HG03025 (cell line): Measurements from ENCODE around the gene NUP35.

Experiments
- ATAC-seq: cut with Tn5 transposase; IDR thresholded peaks from one replicate; pipeline ENCODE4 v1.9.1; 2021; ENCODE audit warnings: mild to moderate bottlenecking, moderate library complexity; ENCODE audit not compliant: unreplicated experiment, low FRiP score

Gene NUP35, protein sequence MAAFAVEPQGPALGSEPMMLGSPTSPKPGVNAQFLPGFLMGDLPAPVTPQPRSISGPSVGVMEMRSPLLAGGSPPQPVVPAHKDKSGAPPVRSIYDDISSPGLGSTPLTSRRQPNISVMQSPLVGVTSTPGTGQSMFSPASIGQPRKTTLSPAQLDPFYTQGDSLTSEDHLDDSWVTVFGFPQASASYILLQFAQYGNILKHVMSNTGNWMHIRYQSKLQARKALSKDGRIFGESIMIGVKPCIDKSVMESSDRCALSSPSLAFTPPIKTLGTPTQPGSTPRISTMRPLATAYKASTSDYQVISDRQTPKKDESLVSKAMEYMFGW

GRCh38 chr2:183124222-183124956, at the start of gene NUP35:
TSS of gene NUP35 (plus strand) at chr2:183124443. CDS start at chr2:183124458, 15 bp downstream.
- ATAC-seq, result peak; percentile 86

- no peak for ATAC-seq
Observed at GRCh38 chr2:183078163-183078463, 46.1 kb upstream of the NUP35 start.

- peak; percentile 95 for ATAC-seq
Observed at GRCh38 chr2:183078464-183079138, 45.6 kb upstream of the NUP35 start, which contains the start of gene DUSP19. TSS of gene DUSP19 (plus strand) at chr2:183078747. CDS start at chr2:183078934, 187 bp downstream.

- ATAC-seq, result peak; percentile 9
Observed at GRCh38 chr2:183079139-183079775, 45.0 kb upstream of the NUP35 start.

GRCh38 chr2:183081911-183082310, 42.3 kb upstream of the NUP35 start:
- ATAC-seq, result no peak

DNA sequence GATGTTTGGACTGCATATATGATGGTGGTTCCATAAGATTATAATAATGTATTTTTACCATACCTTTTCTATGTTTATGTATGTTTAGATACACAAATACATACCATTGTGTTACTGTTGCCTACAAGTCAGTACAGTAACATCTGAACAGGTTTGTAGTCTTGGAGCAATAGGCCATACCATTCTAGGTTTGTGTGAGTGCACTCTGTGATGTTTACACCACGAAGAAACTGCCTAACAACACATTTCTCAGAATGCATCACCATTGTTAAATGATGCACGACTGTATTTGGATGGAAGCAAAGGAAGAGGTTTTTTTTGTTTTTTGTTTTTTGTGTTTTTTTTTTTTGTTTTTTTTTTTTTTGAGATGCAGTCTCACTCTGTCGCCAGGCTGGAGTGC, 36.2 kb upstream of the NUP35 start:
- no peak for ATAC-seq

DNA sequence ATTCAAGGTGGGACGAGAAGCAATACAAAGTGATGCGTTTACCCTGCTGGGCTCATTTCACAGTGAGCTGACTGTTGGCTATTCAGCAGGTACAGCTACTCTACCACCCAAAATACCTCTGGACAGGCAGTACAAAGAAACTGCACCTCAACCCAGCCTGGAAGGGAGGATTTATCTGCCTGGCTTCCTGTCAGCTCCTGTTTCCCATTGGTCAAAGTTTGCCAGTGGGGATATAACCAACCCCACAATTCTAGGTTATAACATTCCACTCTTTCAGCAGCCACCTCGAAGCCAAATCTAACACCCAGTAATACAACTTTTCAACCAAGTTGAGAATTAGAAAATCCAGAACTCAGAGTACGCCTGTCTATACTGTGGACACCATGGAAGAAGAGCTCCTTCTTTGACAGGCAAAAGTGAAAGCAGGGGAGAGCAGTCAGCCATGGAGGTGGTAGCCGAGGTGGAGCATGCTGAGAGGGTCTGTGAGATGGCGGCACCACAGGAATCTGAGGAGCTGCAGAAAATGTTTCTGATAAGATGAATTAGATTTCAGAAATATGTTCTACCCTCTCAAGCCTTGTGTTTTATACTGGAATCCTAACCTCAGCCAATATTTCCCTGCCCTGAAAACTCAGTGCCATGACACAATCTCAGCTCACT, 34.9 kb upstream of the NUP35 start:
- no peak for ATAC-seq

- no peak for ATAC-seq
Observed at GRCh38 chr2:183091318-183091953, 32.8 kb upstream of the NUP35 start.

GRCh38 chr2:183091954-183092345, 32.3 kb upstream of the NUP35 start:
- no peak for ATAC-seq

DNA sequence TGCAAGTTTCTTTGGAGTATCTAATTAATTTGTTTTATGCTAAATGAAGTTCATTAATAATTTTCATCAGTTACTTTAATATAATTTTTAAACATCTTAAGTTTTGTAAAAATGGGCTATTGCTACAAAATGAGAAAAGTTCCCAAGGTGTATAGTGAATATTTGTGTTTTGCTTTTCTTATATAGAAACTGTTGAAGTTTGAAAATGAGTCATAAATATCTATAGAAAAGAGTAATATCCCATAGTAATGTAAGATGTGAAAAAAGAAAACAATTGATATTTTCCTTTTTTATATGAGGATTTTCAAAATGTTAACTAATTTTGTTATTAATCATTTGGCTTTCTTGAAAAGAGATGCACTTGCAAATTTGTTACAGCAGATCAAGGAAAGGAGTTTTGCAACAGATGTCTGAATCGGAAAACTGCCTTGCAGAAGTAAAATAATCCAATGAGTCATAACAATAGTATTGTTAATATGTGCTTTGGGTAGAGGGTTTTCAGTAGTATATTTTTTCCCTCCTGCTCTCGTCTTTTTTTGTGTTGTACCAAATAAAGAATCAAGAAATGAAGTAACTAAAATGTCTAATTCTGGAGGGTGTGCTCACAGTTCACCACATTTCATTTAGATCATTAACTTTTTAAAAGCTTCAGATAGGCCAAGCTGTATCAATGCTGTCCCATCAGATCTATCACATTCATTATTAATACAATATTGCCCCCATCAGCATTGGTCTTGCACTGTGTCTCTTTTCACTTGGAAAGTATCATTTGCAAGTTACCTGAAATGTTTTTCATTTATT, 30.2 kb upstream of the NUP35 start:
- peak; percentile 58 for ATAC-seq

DNA sequence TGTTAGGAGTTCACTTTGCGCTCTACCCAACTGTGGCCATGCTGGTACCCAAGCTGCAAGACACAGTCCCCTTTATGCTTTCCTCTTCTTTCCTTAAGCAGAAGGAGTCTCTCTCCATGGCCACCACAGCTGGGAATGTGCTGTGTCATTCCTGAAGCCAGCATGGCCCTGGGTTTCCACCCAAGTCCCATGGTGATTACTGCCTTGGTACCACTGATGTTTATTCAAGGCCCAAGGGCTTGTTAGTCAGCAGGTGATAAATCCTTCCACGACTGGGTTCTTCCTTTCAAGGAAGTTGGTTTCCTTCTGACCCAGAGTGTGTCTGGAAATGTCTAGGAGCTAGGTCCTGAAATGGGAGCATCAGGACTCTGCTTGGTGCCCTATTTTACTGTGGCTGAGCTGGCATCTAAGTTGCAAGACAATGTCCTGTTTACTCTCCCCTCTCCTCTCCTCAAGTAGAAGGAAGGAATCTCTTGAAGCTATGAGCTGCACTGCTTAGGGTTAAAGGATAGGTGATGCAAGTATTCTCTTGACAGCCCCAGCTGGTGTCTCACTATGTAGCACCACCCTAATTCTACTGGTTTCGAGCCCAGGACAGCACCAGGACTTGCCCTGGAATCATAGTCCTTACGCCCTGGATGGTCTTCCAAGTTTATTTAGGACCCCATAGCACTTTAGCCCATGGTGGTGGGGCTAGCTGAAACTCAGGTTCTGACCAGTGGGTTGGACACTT, 18.7 kb upstream of the NUP35 start:
- ATAC-seq, result no peak

- ATAC-seq, result no peak
Observed at GRCh38 chr2:183112577-183112976, 11.7 kb upstream of the NUP35 start.

- no peak for ATAC-seq
Observed at GRCh38 chr2:183113630-183114029, 10.6 kb upstream of the NUP35 start.

- no peak for ATAC-seq
Observed at GRCh38 chr2:183117226-183117625, 7.0 kb upstream of the NUP35 start.

- no peak for ATAC-seq
Observed at GRCh38 chr2:183123117-183123958, 905 bp upstream of the NUP35 start.

DNA sequence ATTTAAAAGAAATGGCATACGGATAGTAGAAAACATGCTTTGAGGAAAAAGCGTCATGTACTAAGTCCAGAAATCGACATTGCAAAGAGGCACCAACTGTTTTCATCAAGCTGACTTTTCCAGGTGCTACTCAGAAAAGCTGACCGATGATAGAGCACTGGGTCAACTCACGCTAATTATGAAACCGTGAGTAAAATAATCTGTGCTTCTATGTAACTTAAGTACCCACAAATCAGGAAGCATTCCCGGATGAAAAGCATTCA, 353 bp upstream of the NUP35 start:
- ATAC-seq, result peak; percentile 45

DNA sequence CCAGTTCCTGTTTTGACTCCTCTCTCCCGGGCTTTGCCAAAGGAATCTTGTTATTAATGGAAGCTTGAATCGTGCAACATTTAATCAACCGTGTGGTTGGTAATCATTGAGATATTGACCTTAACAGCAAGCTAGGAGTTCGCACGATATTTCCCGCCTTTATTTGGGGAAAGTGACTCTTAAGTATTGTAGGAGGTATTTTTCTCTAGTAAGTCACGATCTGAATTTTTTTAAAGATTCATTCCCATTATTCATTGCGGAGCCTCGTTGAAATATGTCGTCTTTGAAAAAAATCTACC, 663 bp downstream of the NUP35 start:
- ATAC-seq, result no peak

DNA sequence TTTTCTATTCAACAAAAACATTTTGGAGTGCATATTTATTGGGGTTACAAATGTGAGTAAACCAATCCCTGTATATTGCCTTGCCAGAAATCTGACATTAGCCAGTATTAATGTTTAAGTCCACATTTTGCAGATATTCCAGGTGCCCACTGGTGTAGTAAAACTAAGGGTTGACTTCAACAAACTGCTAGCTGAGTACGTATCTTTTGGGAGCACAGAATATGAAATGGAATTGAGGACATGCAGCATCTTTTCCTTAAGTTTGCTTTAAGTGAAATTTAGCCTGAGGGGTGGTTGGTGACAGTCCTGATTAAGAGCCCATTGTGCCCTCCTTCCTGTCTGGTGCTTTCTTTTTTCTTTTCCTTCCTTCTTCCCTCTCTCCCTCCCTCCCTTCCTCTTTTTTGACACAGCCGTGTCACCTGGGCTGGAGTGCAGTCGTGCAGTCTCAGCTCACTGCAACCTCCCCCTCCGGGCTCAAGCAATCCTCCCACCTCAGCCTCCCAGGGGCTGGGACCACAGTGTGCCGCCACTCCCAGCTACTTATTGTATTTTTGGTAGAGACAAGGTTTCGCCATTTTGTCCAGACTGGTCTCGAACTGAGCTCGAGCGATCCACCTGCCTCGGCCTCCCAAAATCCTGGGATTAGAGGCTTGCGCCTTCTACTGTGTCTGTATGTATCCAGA, 1.6 kb downstream of the NUP35 start:
- ATAC-seq, result no peak
